Measurements from ENCODE around the gene CR1.
"Not testable (repeated sequence)": the region's sequence is repeated elsewhere in the genome, so short reads cannot be mapped to it uniquely, and the experiment has no call there.

CR1 gene

GRCh38 chr1:207519505-207520399 is 23.8 kb downstream of the CR1 start:
- Mint-ChIP-seq H3K27ac (no peak overlapping the region), H3K36me3 (ENCODE audit: low read depth) (peaks cover 33% of the 10 kb centered on the region), H3K9me3 (peaks cover 7% of the 10 kb centered on the region), H3K4me3 (no peak overlapping the region), H3K4me1 (ENCODE audit: low read depth) (peaks cover 4% of the 10 kb centered on the region), H3K27me3 (no peaks in the 10 kb centered on the region)
- intact Hi-C loops (cut with micrococcal nuclease) = no loop called here

- H3K27ac Mint-ChIP-seq; H3K27me3 Mint-ChIP-seq; H3K9me3 Mint-ChIP-seq; intact Hi-C loops (cut with micrococcal nuclease); H3K4me1 Mint-ChIP-seq (ENCODE audit: low read depth); H3K4me3 Mint-ChIP-seq: not testable (repeated sequence)
- H3K36me3 Mint-ChIP-seq (ENCODE audit: low read depth) = peaks cover 38% of the 10 kb centered on the region
Measured at GRCh38 chr1:207520400-207521345, 24.7 kb downstream of the CR1 start.

- H3K4me3 Mint-ChIP-seq; H3K4me1 Mint-ChIP-seq (ENCODE audit: low read depth); H3K9me3 Mint-ChIP-seq; H3K27ac Mint-ChIP-seq; H3K27me3 Mint-ChIP-seq; intact Hi-C loops (cut with micrococcal nuclease): not testable (repeated sequence)
- H3K36me3 Mint-ChIP-seq (ENCODE audit: low read depth) = peaks cover 23% of the 10 kb centered on the region
Measured at GRCh38 chr1:207525239-207525638, 29.3 kb downstream of the CR1 start.

- H3K4me1 Mint-ChIP-seq (ENCODE audit: low read depth); H3K27me3 Mint-ChIP-seq; H3K4me3 Mint-ChIP-seq; intact Hi-C loops (cut with micrococcal nuclease); H3K27ac Mint-ChIP-seq; H3K9me3 Mint-ChIP-seq: not testable (repeated sequence)
- H3K36me3 Mint-ChIP-seq (ENCODE audit: low read depth) = peaks cover 19% of the 10 kb centered on the region
Measured at GRCh38 chr1:207528401-207528800, 32.4 kb downstream of the CR1 start.

GRCh38 chr1:207536263-207536662 is 40.3 kb downstream of the CR1 start:
- H3K4me1 Mint-ChIP-seq (ENCODE audit: low read depth); H3K27ac Mint-ChIP-seq; H3K4me3 Mint-ChIP-seq; H3K9me3 Mint-ChIP-seq; H3K36me3 Mint-ChIP-seq (ENCODE audit: low read depth); H3K27me3 Mint-ChIP-seq; intact Hi-C loops (cut with micrococcal nuclease): not testable (repeated sequence)

GRCh38 chr1:207546677-207547357 is 50.9 kb downstream of the CR1 start:
- H3K9me3 Mint-ChIP-seq; H3K27me3 Mint-ChIP-seq; H3K4me1 Mint-ChIP-seq (ENCODE audit: low read depth); intact Hi-C loops (cut with micrococcal nuclease); H3K36me3 Mint-ChIP-seq (ENCODE audit: low read depth); H3K27ac Mint-ChIP-seq; H3K4me3 Mint-ChIP-seq: not testable (repeated sequence)

GRCh38 chr1:207554823-207555222 is 58.9 kb downstream of the CR1 start:
- not testable (repeated sequence) for H3K4me3 Mint-ChIP-seq

GRCh38 chr1:207565546-207566468 is 69.8 kb downstream of the CR1 start:
- Mint-ChIP-seq H3K27me3 (no peaks in the 10 kb centered on the region), H3K27ac (no peak overlapping the region), H3K4me3 (no peak overlapping the region), H3K9me3 (no peaks in the 10 kb centered on the region), H3K4me1 (ENCODE audit: low read depth) (no peaks in the 10 kb centered on the region), H3K36me3 (ENCODE audit: low read depth) (peaks cover 32% of the 10 kb centered on the region)
- intact Hi-C loops (cut with micrococcal nuclease) = no loop called here

More at GRCh38 chr1:207554823-207555222, 58.9 kb downstream of the CR1 start:
- H3K27ac Mint-ChIP-seq; H3K27me3 Mint-ChIP-seq; H3K36me3 Mint-ChIP-seq (ENCODE audit: low read depth); H3K9me3 Mint-ChIP-seq; intact Hi-C loops (cut with micrococcal nuclease); H3K4me1 Mint-ChIP-seq (ENCODE audit: low read depth): not testable (repeated sequence)

- H3K36me3 Mint-ChIP-seq (ENCODE audit: low read depth) = peaks cover 25% of the 10 kb centered on the region
- H3K4me1 Mint-ChIP-seq (ENCODE audit: low read depth); H3K27me3 Mint-ChIP-seq; H3K27ac Mint-ChIP-seq; intact Hi-C loops (cut with micrococcal nuclease); H3K9me3 Mint-ChIP-seq; H3K4me3 Mint-ChIP-seq: not testable (repeated sequence)
Measured at GRCh38 chr1:207571926-207572325, 76.0 kb downstream of the CR1 start.

- peaks cover 28% of the 10 kb centered on the region for H3K36me3 Mint-ChIP-seq (ENCODE audit: low read depth)
- H3K9me3 Mint-ChIP-seq; H3K27me3 Mint-ChIP-seq; H3K4me1 Mint-ChIP-seq (ENCODE audit: low read depth); H3K27ac Mint-ChIP-seq; intact Hi-C loops (cut with micrococcal nuclease); H3K4me3 Mint-ChIP-seq: not testable (repeated sequence)
Measured at GRCh38 chr1:207573074-207573473, 77.1 kb downstream of the CR1 start.

- H3K27me3 Mint-ChIP-seq; H3K9me3 Mint-ChIP-seq; H3K4me3 Mint-ChIP-seq; H3K27ac Mint-ChIP-seq; intact Hi-C loops (cut with micrococcal nuclease): not testable (repeated sequence)
- Mint-ChIP-seq H3K4me1 (ENCODE audit: low read depth) (peaks cover 17% of the 10 kb centered on the region), H3K36me3 (ENCODE audit: low read depth) (peaks cover 36% of the 10 kb centered on the region)
Measured at GRCh38 chr1:207575381-207575780, 79.4 kb downstream of the CR1 start.

- Mint-ChIP-seq H3K27me3 (no peaks in the 10 kb centered on the region), H3K9me3 (no peaks in the 10 kb centered on the region), H3K4me3 (no peak overlapping the region), H3K36me3 (ENCODE audit: low read depth) (peaks cover 64% of the 10 kb centered on the region), H3K27ac (no peak overlapping the region), H3K4me1 (ENCODE audit: low read depth) (peaks cover 7% of the 10 kb centered on the region)
- intact Hi-C loops (cut with micrococcal nuclease) = no loop called here
Measured at GRCh38 chr1:207578796-207579435, 83.0 kb downstream of the CR1 start.

GRCh38 chr1:207579436-207579799 is 83.5 kb downstream of the CR1 start:
- intact Hi-C loops (cut with micrococcal nuclease) = no loop called here

More at GRCh38 chr1:207579436-207579799, 83.5 kb downstream of the CR1 start:
- no peak overlapping the region for H3K27ac Mint-ChIP-seq
- H3K9me3 Mint-ChIP-seq = no peaks in the 10 kb centered on the region
- H3K4me3 Mint-ChIP-seq = no peak overlapping the region
- H3K36me3 Mint-ChIP-seq (ENCODE audit: low read depth) = peaks cover 64% of the 10 kb centered on the region
- H3K4me1 Mint-ChIP-seq (ENCODE audit: low read depth) = peaks cover 7% of the 10 kb centered on the region
- no peaks in the 10 kb centered on the region for H3K27me3 Mint-ChIP-seq

All from dendritic cell treated with granulocyte-macrophage colony-stimulating factor and Interleukin-4, amounts not matched to agents 40 ng/mL and 50 ng/mL, for 4 days (primary cell).